HG02970 (cell line): ENCODE data around the gene GDF2.

Experiments
- ATAC-seq: cut with Tn5 transposase; IDR thresholded peaks from one replicate; pipeline ENCODE4 v1.9.1; 2021; ENCODE audit warnings: mild to moderate bottlenecking, moderate library complexity, moderate number of reproducible peaks; ENCODE audit not compliant: unreplicated experiment, low FRiP score

Gene GDF2

GRCh38 chr10:47331491-47331890, 9.2 kb downstream of the GDF2 start:
- no peak for ATAC-seq

- ATAC-seq = no peak
These were observed 9.7 kb downstream of the GDF2 start for GRCh38 chr10:47331954-47332353.

- ATAC-seq = no peak
These were observed 10.1 kb downstream of the GDF2 start for GRCh38 chr10:47332371-47332770.

- no peak for ATAC-seq
These were observed 10.7 kb downstream of the GDF2 start for GRCh38 chr10:47332946-47333345.

GRCh38 chr10:47333532-47333931, 11.3 kb downstream of the GDF2 start:
- ATAC-seq = no peak

- ATAC-seq = no peak
These were observed 12.4 kb downstream of the GDF2 start for GRCh38 chr10:47334466-47335295.

GRCh38 chr10:47335906-47336305, 13.7 kb downstream of the GDF2 start:
- no peak for ATAC-seq

GRCh38 chr10:47336387-47337134, 14.3 kb downstream of the GDF2 start:
- ATAC-seq = no peak

- no peak for ATAC-seq
These were observed 15.1 kb downstream of the GDF2 start for GRCh38 chr10:47337310-47337709.

GRCh38 chr10:47339186-47339735, 17.0 kb downstream of the GDF2 start:
- ATAC-seq = no peak

GRCh38 chr10:47339759-47340607, 17.7 kb downstream of the GDF2 start:
- ATAC-seq = no peak

- no peak for ATAC-seq
These were observed 18.4 kb downstream of the GDF2 start for GRCh38 chr10:47340608-47341170.

GRCh38 chr10:47344996-47345870, 23.0 kb downstream of the GDF2 start:
- ATAC-seq = no peak

- no peak for ATAC-seq
These were observed 24.5 kb downstream of the GDF2 start for GRCh38 chr10:47346581-47347302.

GRCh38 chr10:47347303-47347675, 25.0 kb downstream of the GDF2 start:
- no peak for ATAC-seq

- no peak for ATAC-seq
These were observed 25.9 kb downstream of the GDF2 start, which contains the start of gene RBP3 for GRCh38 chr10:47348138-47348651. Gene RBP3, plus strand, starts transcription at chr10:47348363. Its CDS starts 122 bp downstream, at chr10:47348485.

GRCh38 chr10:47348661-47349470, 26.6 kb downstream of the GDF2 start:
- no peak for ATAC-seq

GRCh38 chr10:47349516-47349915, 27.3 kb downstream of the GDF2 start:
- ATAC-seq = no peak
